GM20431 (cell line): ENCODE data around the gene ACVR1.

Experiments used
- in situ Hi-C: fragments of 300-500 bp; cut with MseI, MboI; formaldehyde crosslinking; loops from one replicate; pipeline ENCODE4 v1.15.0; 2020; ENCODE audit warnings: low sequenced_read_pairs; ENCODE audit not compliant: unreplicated experiment

Gene ACVR1

GRCh38 chr2:157876066-157876785, at the start of gene ACVR1:
TSS of gene ACVR1 (minus strand) at chr2:157876330. CDS start at chr2:157799493, 76,837 bp downstream.
- in situ Hi-C loops: no loop called here

GRCh38 chr2:157925071-157925470, 48.9 kb upstream of the ACVR1 start:
- in situ Hi-C loops: no loop called here

- in situ Hi-C loops: no loop called here
Measured at GRCh38 chr2:157923598-157924217, 47.6 kb upstream of the ACVR1 start.

- in situ Hi-C loops: no loop called here
Measured at GRCh38 chr2:157922815-157923214, 46.7 kb upstream of the ACVR1 start.

- in situ Hi-C loops: no loop called here
Measured at GRCh38 chr2:157922336-157922735, 46.2 kb upstream of the ACVR1 start.

GRCh38 chr2:157920736-157921135, 44.6 kb upstream of the ACVR1 start:
- in situ Hi-C loops: no loop called here

- in situ Hi-C loops: no loop called here
Measured at GRCh38 chr2:157919181-157919580, 43.1 kb upstream of the ACVR1 start.

- in situ Hi-C loops: no loop called here
Measured at GRCh38 chr2:157918319-157918718, 42.2 kb upstream of the ACVR1 start.

- in situ Hi-C loops: no loop called here
Measured at GRCh38 chr2:157911750-157912149, 35.6 kb upstream of the ACVR1 start.

- in situ Hi-C loops: no loop called here
Measured at GRCh38 chr2:157911246-157911645, 35.1 kb upstream of the ACVR1 start.

GRCh38 chr2:157905092-157905491, 29.0 kb upstream of the ACVR1 start:
- in situ Hi-C loops: no loop called here

GRCh38 chr2:157903626-157904025, 27.5 kb upstream of the ACVR1 start:
- in situ Hi-C loops: no loop called here

- in situ Hi-C loops: no loop called here
Measured at GRCh38 chr2:157903151-157903550, 27.0 kb upstream of the ACVR1 start.

GRCh38 chr2:157902692-157903091, 26.6 kb upstream of the ACVR1 start:
- in situ Hi-C loops: no loop called here

GRCh38 chr2:157901325-157901724, 25.2 kb upstream of the ACVR1 start:
- in situ Hi-C loops: no loop called here

- in situ Hi-C loops: no loop called here
Measured at GRCh38 chr2:157900684-157901083, 24.6 kb upstream of the ACVR1 start.

- in situ Hi-C loops: no loop called here
Measured at GRCh38 chr2:157900203-157900602, 24.1 kb upstream of the ACVR1 start.

- in situ Hi-C loops: no loop called here
Measured at GRCh38 chr2:157899125-157899839, 23.2 kb upstream of the ACVR1 start.

- in situ Hi-C loops: no loop called here
Measured at GRCh38 chr2:157898591-157898996, 22.5 kb upstream of the ACVR1 start.

- in situ Hi-C loops: no loop called here
Measured at GRCh38 chr2:157897106-157897971, 21.2 kb upstream of the ACVR1 start.
